ENCODE results near the gene RAB37. TPM values are rescaled to one million over a fixed set of nuclear protein-coding genes. Genes with fewer than 3 reads are reported as not detected.

RAB37 gene, protein sequence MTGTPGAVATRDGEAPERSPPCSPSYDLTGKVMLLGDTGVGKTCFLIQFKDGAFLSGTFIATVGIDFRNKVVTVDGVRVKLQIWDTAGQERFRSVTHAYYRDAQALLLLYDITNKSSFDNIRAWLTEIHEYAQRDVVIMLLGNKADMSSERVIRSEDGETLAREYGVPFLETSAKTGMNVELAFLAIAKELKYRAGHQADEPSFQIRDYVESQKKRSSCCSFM
- 0.16 to 0.38 TPM (median 0.24 TPM) in 3 replicates for total RNA-seq

DNA sequence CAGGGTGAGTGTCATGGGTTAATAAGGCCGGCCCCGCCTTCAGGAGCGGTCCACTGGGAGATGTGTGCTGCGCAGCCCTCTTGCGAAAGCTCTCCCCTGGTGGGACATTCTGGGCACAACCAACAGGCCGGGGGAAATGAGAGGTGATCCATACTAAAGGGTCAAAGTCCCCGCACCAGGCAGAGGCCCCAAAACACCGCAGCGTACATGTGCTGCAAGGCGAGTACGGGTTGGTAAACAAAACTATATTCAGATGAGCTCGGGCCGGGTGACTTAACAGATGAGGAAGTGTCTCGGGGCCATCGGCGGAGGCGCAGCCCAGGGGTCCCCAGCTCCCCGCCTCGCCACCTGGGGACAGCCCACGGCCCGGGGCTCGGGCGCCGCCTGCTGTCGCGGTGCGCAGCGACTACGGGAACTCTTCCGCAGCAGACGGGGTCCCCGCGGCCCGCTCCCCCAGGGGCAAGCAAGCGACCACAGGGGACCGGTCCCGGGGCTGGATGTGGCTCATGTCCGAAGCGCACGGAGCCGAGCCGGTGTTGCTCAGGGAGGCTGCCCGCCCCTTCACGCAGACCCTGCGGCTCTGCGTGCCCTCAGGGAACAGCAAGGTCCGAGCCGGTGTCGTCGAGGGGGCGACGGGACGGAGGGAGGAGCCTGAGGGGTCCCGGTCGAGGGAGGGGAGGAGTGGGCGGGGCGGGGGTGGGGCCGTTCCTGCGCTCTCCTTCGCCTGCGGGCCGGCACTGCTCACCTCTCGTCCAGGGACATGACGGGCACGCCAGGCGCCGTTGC is at the start of gene RAB37:
Gene RAB37, plus strand, starts transcription at position 744 of the 786 bp plus-strand sequence. Its CDS starts 17 bp downstream, at position 761.
- Mint-ChIP-seq H3K4me3 (peak within 1 kb of the TSS; percentile 55), H3K27me3 (ENCODE audit: low read depth) (peaks cover 35% of the 10 kb centered on the region), H3K4me1 (peaks cover 15% of the 10 kb centered on the region), H3K36me3 (no peaks in the 10 kb centered on the region), H3K9me3 (no peaks in the 10 kb centered on the region), H3K27ac (no peak within 1 kb of the TSS)
- no peak for DNase-seq (ENCODE audit: low spot score in 2 of 2, unreplicated experiment in 2 of 2)
- no peak for TF ChIP-seq CTCF (IDR thresholded peaks at IDR 0.05; ENCODE audit: unreplicated experiment)

- DNase-seq (ENCODE audit: low spot score in 2 of 2, unreplicated experiment in 2 of 2), result no peak
- Mint-ChIP-seq H3K9me3 (no peaks in the 10 kb centered on the region), H3K27me3 (ENCODE audit: low read depth) (peaks cover 63% of the 10 kb centered on the region), H3K36me3 (no peaks in the 10 kb centered on the region), H3K4me3 (no peak overlapping the region), H3K27ac (no peak overlapping the region), H3K4me1 (no peaks in the 10 kb centered on the region)
- TF ChIP-seq CTCF (IDR thresholded peaks at IDR 0.05; ENCODE audit: unreplicated experiment), result no peak
These were observed 49.2 kb upstream of the RAB37 start for GRCh38 chr17:74687886-74688285.

GRCh38 chr17:74690409-74690825 is 46.6 kb upstream of the RAB37 start:
- Mint-ChIP-seq H3K27me3 (ENCODE audit: low read depth) (peaks cover 70% of the 10 kb centered on the region), H3K4me1 (no peaks in the 10 kb centered on the region), H3K27ac (no peak overlapping the region), H3K9me3 (no peaks in the 10 kb centered on the region), H3K4me3 (no peak overlapping the region), H3K36me3 (no peaks in the 10 kb centered on the region)
- TF ChIP-seq CTCF (IDR thresholded peaks at IDR 0.05; ENCODE audit: unreplicated experiment), result no peak
- no peak for DNase-seq (ENCODE audit: low spot score in 2 of 2, unreplicated experiment in 2 of 2)

- TF ChIP-seq CTCF (IDR thresholded peaks at IDR 0.05; ENCODE audit: unreplicated experiment), result no peak
- Mint-ChIP-seq H3K4me1 (no peaks in the 10 kb centered on the region), H3K4me3 (no peak overlapping the region), H3K27ac (no peak overlapping the region), H3K9me3 (no peaks in the 10 kb centered on the region), H3K36me3 (no peaks in the 10 kb centered on the region), H3K27me3 (ENCODE audit: low read depth) (peaks cover 70% of the 10 kb centered on the region)
- no peak for DNase-seq (ENCODE audit: low spot score in 2 of 2, unreplicated experiment in 2 of 2)
These were observed 45.9 kb upstream of the RAB37 start for GRCh38 chr17:74691151-74691550.

DNA sequence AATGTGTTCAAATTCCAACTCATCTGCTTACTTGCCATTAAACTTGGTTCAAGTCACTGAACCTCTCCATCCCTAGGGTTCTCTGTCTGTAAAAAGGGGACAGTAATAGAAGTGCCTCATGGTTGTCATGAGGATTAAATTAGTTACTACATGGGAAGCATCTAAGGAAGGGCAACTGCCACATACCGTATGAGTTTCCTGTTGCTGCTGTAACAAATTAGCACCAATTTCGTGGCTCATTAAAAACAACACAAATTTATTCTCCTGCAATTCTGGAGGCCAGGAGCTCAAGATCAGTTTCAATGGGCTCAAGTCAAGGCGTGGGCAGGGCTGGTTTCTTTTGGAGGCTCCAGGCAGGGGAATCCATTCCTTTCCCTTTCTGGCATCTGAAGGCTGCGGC is 43.0 kb upstream of the RAB37 start:
- DNase-seq (ENCODE audit: low spot score in 2 of 2, unreplicated experiment in 2 of 2), result no peak
- no peak for TF ChIP-seq CTCF (IDR thresholded peaks at IDR 0.05; ENCODE audit: unreplicated experiment)
- H3K9me3 Mint-ChIP-seq, result no peaks in the 10 kb centered on the region
- no peak overlapping the region for H3K4me3 Mint-ChIP-seq
- no peaks in the 10 kb centered on the region for H3K36me3 Mint-ChIP-seq
- H3K27me3 Mint-ChIP-seq (ENCODE audit: low read depth), result peaks cover 76% of the 10 kb centered on the region
- no peak overlapping the region for H3K27ac Mint-ChIP-seq
- H3K4me1 Mint-ChIP-seq, result no peaks in the 10 kb centered on the region
